Loucy (cell line): Measurements from ENCODE around the gene TRAPPC3L.

Experiments used
- CTCF ChIP-seq: fragments of 200-600 bp; sonication (generic); conservative IDR thresholded peaks from 2 replicates; pipeline ENCODE4 v1.5.1; 2014; ENCODE audit warnings: mild to moderate bottlenecking, antibody characterized with exemption, low read length
- EZH2phosphoT487 ChIP-seq: fragments of 200-600 bp; IDR thresholded peaks from 2 replicates; pipeline ENCODE4 v1.6.1; 2018; ENCODE audit warnings: antibody characterized with exemption, mild to moderate bottlenecking, moderate library complexity, borderline replicate concordance

- TF ChIP-seq CTCF = no peak
- no peak for TF ChIP-seq EZH2phosphoT487
Observed at GRCh38 chr6:116580198-116580597, 34.7 kb upstream of the TRAPPC3L start.
